GM13976 (cell line): ENCODE results near the gene EGFLAM.

Experiments used
- DNase-seq: peaks from one replicate; pipeline ENCODE4 v3.0.0; 2012; ENCODE audit warnings: low spot score
- CTCF ChIP-seq: IDR thresholded peaks from 2 replicates; pipeline ENCODE4 v1.5.1; 2012; ENCODE audit warnings: borderline replicate concordance, mild to moderate bottlenecking; ENCODE audit not compliant: insufficient read depth; ENCODE audit errors: extremely low read depth, missing control alignments, control extremely low read depth
- in situ Hi-C: fragments of 300-500 bp; cut with MboI; formaldehyde crosslinking; loops from one replicate; pipeline ENCODE4 v1.12.0; 2022; ENCODE audit warnings: low sequenced_read_pairs, mixed read lengths, inconsistent platforms; ENCODE audit not compliant: unreplicated experiment

EGFLAM gene

GRCh38 chr5:38401145-38401544 is 142.8 kb downstream of the EGFLAM start:
- in situ Hi-C loops, result no loop called here
- TF ChIP-seq CTCF, result no peak
- DNase-seq, result no peak

GRCh38 chr5:38403406-38403805 is 145.0 kb downstream of the EGFLAM start:
- in situ Hi-C loops, result no loop called here
- no peak for TF ChIP-seq CTCF
- DNase-seq, result no peak

- no peak for DNase-seq
- TF ChIP-seq CTCF, result no peak
- in situ Hi-C loops, result no loop called here
Measured at GRCh38 chr5:38403877-38404635, 145.7 kb downstream of the EGFLAM start.

- no peak for DNase-seq
- no peak for TF ChIP-seq CTCF
- in situ Hi-C loops, result no loop called here
Measured at GRCh38 chr5:38404667-38405276, 146.4 kb downstream of the EGFLAM start.

- no peak for DNase-seq
- in situ Hi-C loops, result no loop called here
- no peak for TF ChIP-seq CTCF
Measured at GRCh38 chr5:38408446-38409198, 150.3 kb downstream of the EGFLAM start.

- no peak for DNase-seq
- TF ChIP-seq CTCF, result no peak
- in situ Hi-C loops, result no loop called here
Measured at GRCh38 chr5:38410304-38410990, 152.1 kb downstream of the EGFLAM start.
